Measurements from ENCODE around the gene FUT9.

DNA sequence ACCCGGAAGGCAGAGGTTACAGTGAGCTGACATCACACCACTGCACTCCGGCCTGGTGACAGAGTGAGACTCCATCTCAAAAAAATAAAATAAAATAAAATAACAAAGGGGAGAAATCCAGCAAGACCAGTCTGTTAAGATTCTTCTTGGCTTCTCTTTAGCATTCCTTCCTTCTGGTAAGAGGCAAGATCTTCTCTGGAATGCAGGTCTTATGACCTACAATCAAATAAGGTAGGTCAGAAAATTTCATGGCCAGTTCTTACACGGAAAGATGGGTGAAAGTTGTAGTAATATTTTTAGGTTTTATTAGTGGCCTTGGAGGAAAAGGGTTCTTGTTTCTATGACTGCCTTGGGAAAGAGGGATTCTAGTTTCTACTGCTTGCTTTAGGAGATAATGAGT is 180.9 kb downstream of the FUT9 start:
- TF ChIP-seq, protein P1, sequence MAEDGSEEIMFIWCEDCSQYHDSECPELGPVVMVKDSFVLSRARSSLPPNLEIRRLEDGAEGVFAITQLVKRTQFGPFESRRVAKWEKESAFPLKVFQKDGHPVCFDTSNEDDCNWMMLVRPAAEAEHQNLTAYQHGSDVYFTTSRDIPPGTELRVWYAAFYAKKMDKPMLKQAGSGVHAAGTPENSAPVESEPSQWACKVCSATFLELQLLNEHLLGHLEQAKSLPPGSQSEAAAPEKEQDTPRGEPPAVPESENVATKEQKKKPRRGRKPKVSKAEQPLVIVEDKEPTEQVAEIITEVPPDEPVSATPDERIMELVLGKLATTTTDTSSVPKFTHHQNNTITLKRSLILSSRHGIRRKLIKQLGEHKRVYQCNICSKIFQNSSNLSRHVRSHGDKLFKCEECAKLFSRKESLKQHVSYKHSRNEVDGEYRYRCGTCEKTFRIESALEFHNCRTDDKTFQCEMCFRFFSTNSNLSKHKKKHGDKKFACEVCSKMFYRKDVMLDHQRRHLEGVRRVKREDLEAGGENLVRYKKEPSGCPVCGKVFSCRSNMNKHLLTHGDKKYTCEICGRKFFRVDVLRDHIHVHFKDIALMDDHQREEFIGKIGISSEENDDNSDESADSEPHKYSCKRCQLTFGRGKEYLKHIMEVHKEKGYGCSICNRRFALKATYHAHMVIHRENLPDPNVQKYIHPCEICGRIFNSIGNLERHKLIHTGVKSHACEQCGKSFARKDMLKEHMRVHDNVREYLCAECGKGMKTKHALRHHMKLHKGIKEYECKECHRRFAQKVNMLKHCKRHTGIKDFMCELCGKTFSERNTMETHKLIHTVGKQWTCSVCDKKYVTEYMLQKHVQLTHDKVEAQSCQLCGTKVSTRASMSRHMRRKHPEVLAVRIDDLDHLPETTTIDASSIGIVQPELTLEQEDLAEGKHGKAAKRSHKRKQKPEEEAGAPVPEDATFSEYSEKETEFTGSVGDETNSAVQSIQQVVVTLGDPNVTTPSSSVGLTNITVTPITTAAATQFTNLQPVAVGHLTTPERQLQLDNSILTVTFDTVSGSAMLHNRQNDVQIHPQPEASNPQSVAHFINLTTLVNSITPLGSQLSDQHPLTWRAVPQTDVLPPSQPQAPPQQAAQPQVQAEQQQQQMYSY (CRISPR knock-in tag; IDR thresholded peaks at IDR 0.05) = no peak
- TF ChIP-seq, protein P2, sequence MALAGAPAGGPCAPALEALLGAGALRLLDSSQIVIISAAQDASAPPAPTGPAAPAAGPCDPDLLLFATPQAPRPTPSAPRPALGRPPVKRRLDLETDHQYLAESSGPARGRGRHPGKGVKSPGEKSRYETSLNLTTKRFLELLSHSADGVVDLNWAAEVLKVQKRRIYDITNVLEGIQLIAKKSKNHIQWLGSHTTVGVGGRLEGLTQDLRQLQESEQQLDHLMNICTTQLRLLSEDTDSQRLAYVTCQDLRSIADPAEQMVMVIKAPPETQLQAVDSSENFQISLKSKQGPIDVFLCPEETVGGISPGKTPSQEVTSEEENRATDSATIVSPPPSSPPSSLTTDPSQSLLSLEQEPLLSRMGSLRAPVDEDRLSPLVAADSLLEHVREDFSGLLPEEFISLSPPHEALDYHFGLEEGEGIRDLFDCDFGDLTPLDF (CRISPR knock-in tag; IDR thresholded peaks at IDR 0.05) = no peak
- TF ChIP-seq ESRRA (CRISPR knock-in tag; IDR thresholded peaks at IDR 0.05; ENCODE audit: borderline replicate concordance) = no peak
- TF ChIP-seq, protein P3, sequence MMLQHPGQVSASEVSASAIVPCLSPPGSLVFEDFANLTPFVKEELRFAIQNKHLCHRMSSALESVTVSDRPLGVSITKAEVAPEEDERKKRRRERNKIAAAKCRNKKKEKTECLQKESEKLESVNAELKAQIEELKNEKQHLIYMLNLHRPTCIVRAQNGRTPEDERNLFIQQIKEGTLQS (CRISPR knock-in tag; conservative IDR thresholded peaks at IDR 0.05) = no peak
- TF ChIP-seq, protein P4, sequence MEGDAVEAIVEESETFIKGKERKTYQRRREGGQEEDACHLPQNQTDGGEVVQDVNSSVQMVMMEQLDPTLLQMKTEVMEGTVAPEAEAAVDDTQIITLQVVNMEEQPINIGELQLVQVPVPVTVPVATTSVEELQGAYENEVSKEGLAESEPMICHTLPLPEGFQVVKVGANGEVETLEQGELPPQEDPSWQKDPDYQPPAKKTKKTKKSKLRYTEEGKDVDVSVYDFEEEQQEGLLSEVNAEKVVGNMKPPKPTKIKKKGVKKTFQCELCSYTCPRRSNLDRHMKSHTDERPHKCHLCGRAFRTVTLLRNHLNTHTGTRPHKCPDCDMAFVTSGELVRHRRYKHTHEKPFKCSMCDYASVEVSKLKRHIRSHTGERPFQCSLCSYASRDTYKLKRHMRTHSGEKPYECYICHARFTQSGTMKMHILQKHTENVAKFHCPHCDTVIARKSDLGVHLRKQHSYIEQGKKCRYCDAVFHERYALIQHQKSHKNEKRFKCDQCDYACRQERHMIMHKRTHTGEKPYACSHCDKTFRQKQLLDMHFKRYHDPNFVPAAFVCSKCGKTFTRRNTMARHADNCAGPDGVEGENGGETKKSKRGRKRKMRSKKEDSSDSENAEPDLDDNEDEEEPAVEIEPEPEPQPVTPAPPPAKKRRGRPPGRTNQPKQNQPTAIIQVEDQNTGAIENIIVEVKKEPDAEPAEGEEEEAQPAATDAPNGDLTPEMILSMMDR (IDR thresholded peaks at IDR 0.05) = no peak
- TF ChIP-seq CREM (CRISPR knock-in tag; IDR thresholded peaks at IDR 0.05) = no peak
- TF ChIP-seq ZBTB21 (CRISPR knock-in tag; IDR thresholded peaks at IDR 0.05; ENCODE audit: borderline replicate concordance) = no peak
- TF ChIP-seq, protein P5, sequence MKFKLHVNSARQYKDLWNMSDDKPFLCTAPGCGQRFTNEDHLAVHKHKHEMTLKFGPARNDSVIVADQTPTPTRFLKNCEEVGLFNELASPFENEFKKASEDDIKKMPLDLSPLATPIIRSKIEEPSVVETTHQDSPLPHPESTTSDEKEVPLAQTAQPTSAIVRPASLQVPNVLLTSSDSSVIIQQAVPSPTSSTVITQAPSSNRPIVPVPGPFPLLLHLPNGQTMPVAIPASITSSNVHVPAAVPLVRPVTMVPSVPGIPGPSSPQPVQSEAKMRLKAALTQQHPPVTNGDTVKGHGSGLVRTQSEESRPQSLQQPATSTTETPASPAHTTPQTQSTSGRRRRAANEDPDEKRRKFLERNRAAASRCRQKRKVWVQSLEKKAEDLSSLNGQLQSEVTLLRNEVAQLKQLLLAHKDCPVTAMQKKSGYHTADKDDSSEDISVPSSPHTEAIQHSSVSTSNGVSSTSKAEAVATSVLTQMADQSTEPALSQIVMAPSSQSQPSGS (CRISPR knock-in tag; IDR thresholded peaks at IDR 0.05; ENCODE audit: borderline replicate concordance, low read depth) = no peak
- TF ChIP-seq NR3C1 (CRISPR knock-in tag; conservative IDR thresholded peaks at IDR 0.05; ENCODE audit: low read depth) = no peak
